HG03558 (cell line): Measurements from ENCODE around the gene CACNA2D1.
"Not testable (repeated sequence)": the region's sequence is repeated elsewhere in the genome, so short reads cannot be mapped to it uniquely, and the experiment has no call there.

Source experiments
- ATAC-seq: cut with Tn5 transposase; IDR thresholded peaks from one replicate; pipeline ENCODE4 v1.9.1; 2021; ENCODE audit warnings: moderate number of reproducible peaks; ENCODE audit not compliant: unreplicated experiment; ENCODE audit errors: extremely low read depth

The CACNA2D1 gene

GRCh38 chr7:82396343-82396742, 47.2 kb downstream of the CACNA2D1 start:
- no peak for ATAC-seq

- ATAC-seq, result no peak
Measured at GRCh38 chr7:82395147-82395546, 48.4 kb downstream of the CACNA2D1 start.

- ATAC-seq, result no peak
Measured at GRCh38 chr7:82393840-82394220, 49.7 kb downstream of the CACNA2D1 start.

GRCh38 chr7:82393076-82393839, 50.3 kb downstream of the CACNA2D1 start:
- ATAC-seq, result no peak

GRCh38 chr7:82390936-82391335, 52.6 kb downstream of the CACNA2D1 start:
- no peak for ATAC-seq

- ATAC-seq, result no peak
Measured at GRCh38 chr7:82389876-82390275, 53.7 kb downstream of the CACNA2D1 start.

- ATAC-seq, result no peak
Measured at GRCh38 chr7:82388138-82388537, 55.4 kb downstream of the CACNA2D1 start.

GRCh38 chr7:82386571-82386970, 57.0 kb downstream of the CACNA2D1 start:
- not testable (repeated sequence) for ATAC-seq

- no peak for ATAC-seq
Measured at GRCh38 chr7:82384779-82385178, 58.8 kb downstream of the CACNA2D1 start.

GRCh38 chr7:82384051-82384464, 59.5 kb downstream of the CACNA2D1 start:
- no peak for ATAC-seq

- no peak for ATAC-seq
Measured at GRCh38 chr7:82382276-82382675, 61.3 kb downstream of the CACNA2D1 start.

- ATAC-seq, result no peak
Measured at GRCh38 chr7:82376739-82377138, 66.8 kb downstream of the CACNA2D1 start.

- no peak for ATAC-seq
Measured at GRCh38 chr7:82375713-82376112, 67.9 kb downstream of the CACNA2D1 start.

GRCh38 chr7:82375129-82375528, 68.4 kb downstream of the CACNA2D1 start:
- no peak for ATAC-seq

- no peak for ATAC-seq
Measured at GRCh38 chr7:82373926-82374635, 69.5 kb downstream of the CACNA2D1 start.

- ATAC-seq, result no peak
Measured at GRCh38 chr7:82364671-82365070, 78.9 kb downstream of the CACNA2D1 start.

GRCh38 chr7:82364048-82364447, 79.5 kb downstream of the CACNA2D1 start:
- ATAC-seq, result no peak

GRCh38 chr7:82362129-82362706, 81.4 kb downstream of the CACNA2D1 start:
- no peak for ATAC-seq

GRCh38 chr7:82360591-82361368, 82.8 kb downstream of the CACNA2D1 start:
- no peak for ATAC-seq

GRCh38 chr7:82359426-82359825, 84.2 kb downstream of the CACNA2D1 start:
- ATAC-seq, result no peak

GRCh38 chr7:82358923-82359322, 84.7 kb downstream of the CACNA2D1 start:
- no peak for ATAC-seq
